ENCODE measurements around the gene PLPP7. TPM values are rescaled to one million over a fixed set of nuclear protein-coding genes. Genes with fewer than 3 reads are reported as not detected.

PLPP7 gene
- total RNA-seq, 1 donor from 2014 or later: 0.73 TPM

- Mint-ChIP-seq H3K4me1 (ENCODE audit: unreplicated experiment) (no peaks in the 10 kb centered on the region), H3K4me3 (ENCODE audit: unreplicated experiment) (no peak overlapping the region), H3K36me3 (ENCODE audit: unreplicated experiment) (no peaks in the 10 kb centered on the region), H3K27me3 (ENCODE audit: unreplicated experiment) (peaks cover 9% of the 10 kb centered on the region), H3K9me3 (ENCODE audit: unreplicated experiment) (no peaks in the 10 kb centered on the region), H3K27ac (ENCODE audit: unreplicated experiment) (no peak overlapping the region)
- no peak for DNase-seq (ENCODE audit: extremely low spot score, unreplicated experiment)
- TF ChIP-seq CTCF (IDR thresholded peaks at IDR 0.05): no peak
These were observed 6.9 kb downstream of the PLPP7 start for GRCh38 chr9:131296460-131296859.

- H3K4me1 Mint-ChIP-seq (ENCODE audit: unreplicated experiment): no peaks in the 10 kb centered on the region
- no peaks in the 10 kb centered on the region for H3K9me3 Mint-ChIP-seq (ENCODE audit: unreplicated experiment)
- DNase-seq (ENCODE audit: extremely low spot score, unreplicated experiment): no peak
- no peak overlapping the region for H3K27ac Mint-ChIP-seq (ENCODE audit: unreplicated experiment)
- peaks cover 9% of the 10 kb centered on the region for H3K27me3 Mint-ChIP-seq (ENCODE audit: unreplicated experiment)
- H3K36me3 Mint-ChIP-seq (ENCODE audit: unreplicated experiment): no peaks in the 10 kb centered on the region
- H3K4me3 Mint-ChIP-seq (ENCODE audit: unreplicated experiment): no peak overlapping the region
- TF ChIP-seq CTCF (IDR thresholded peaks at IDR 0.05): no peak
These were observed 7.5 kb downstream of the PLPP7 start for GRCh38 chr9:131296906-131297500.

GRCh38 chr9:131297903-131298302, 8.4 kb downstream of the PLPP7 start:
- Mint-ChIP-seq H3K27me3 (ENCODE audit: unreplicated experiment) (peaks cover 9% of the 10 kb centered on the region), H3K36me3 (ENCODE audit: unreplicated experiment) (no peaks in the 10 kb centered on the region), H3K9me3 (ENCODE audit: unreplicated experiment) (no peaks in the 10 kb centered on the region), H3K4me1 (ENCODE audit: unreplicated experiment) (no peaks in the 10 kb centered on the region), H3K27ac (ENCODE audit: unreplicated experiment) (no peak overlapping the region), H3K4me3 (ENCODE audit: unreplicated experiment) (no peak overlapping the region)
- TF ChIP-seq CTCF (IDR thresholded peaks at IDR 0.05): no peak
- no peak for DNase-seq (ENCODE audit: extremely low spot score, unreplicated experiment)

GRCh38 chr9:131298341-131298740, 8.8 kb downstream of the PLPP7 start:
- H3K4me3 Mint-ChIP-seq (ENCODE audit: unreplicated experiment): no peak overlapping the region
- DNase-seq (ENCODE audit: extremely low spot score, unreplicated experiment): no peak
- no peaks in the 10 kb centered on the region for H3K36me3 Mint-ChIP-seq (ENCODE audit: unreplicated experiment)
- no peak for TF ChIP-seq CTCF (IDR thresholded peaks at IDR 0.05)
- H3K27ac Mint-ChIP-seq (ENCODE audit: unreplicated experiment): no peak overlapping the region
- peaks cover 9% of the 10 kb centered on the region for H3K27me3 Mint-ChIP-seq (ENCODE audit: unreplicated experiment)
- no peaks in the 10 kb centered on the region for H3K4me1 Mint-ChIP-seq (ENCODE audit: unreplicated experiment)
- H3K9me3 Mint-ChIP-seq (ENCODE audit: unreplicated experiment): no peaks in the 10 kb centered on the region

GRCh38 chr9:131298816-131299215, 9.3 kb downstream of the PLPP7 start:
- peaks cover 9% of the 10 kb centered on the region for H3K27me3 Mint-ChIP-seq (ENCODE audit: unreplicated experiment)
- no peak overlapping the region for H3K4me3 Mint-ChIP-seq (ENCODE audit: unreplicated experiment)
- H3K27ac Mint-ChIP-seq (ENCODE audit: unreplicated experiment): no peak overlapping the region
- no peak for TF ChIP-seq CTCF (IDR thresholded peaks at IDR 0.05)
- no peaks in the 10 kb centered on the region for H3K36me3 Mint-ChIP-seq (ENCODE audit: unreplicated experiment)
- no peaks in the 10 kb centered on the region for H3K9me3 Mint-ChIP-seq (ENCODE audit: unreplicated experiment)
- no peak for DNase-seq (ENCODE audit: extremely low spot score, unreplicated experiment)
- H3K4me1 Mint-ChIP-seq (ENCODE audit: unreplicated experiment): no peaks in the 10 kb centered on the region
